HG03378 (cell line): Measurements from ENCODE around the gene CYP20A1.

Experiments
- ATAC-seq: cut with Tn5 transposase; IDR thresholded peaks from one replicate; pipeline ENCODE4 v1.9.1; 2021; ENCODE audit warnings: mild to moderate bottlenecking, moderate library complexity; ENCODE audit not compliant: unreplicated experiment

The CYP20A1 gene

DNA sequence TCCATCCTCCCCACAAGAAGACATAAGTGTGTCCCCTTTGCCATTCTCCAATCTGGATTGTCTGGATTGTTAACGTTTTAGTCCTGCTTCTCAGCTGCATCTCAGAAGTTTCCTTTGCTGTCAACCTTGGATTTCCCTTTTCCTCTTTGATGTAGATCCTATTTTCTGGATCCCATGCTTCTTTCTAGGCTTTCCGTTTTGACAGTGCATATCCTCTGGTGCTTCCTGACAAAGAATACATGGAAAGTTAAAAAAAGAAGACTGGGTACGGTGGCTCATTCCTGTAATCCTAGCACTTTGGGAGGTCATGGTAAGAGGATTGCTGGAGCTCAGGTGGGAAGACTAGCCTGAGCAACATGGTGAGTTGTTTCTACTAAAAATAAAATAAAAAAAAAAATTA, 116.1 kb downstream of the CYP20A1 start:
- no peak for ATAC-seq
